NCI-H1436 treated with DMSO at 0.1 percent for 48 hours (cell line): ENCODE measurements around the gene FGF12.

Experiments
- DNase-seq: peaks from one replicate; lab custom pipeline; 2025; lab: John Stamatoyannopoulos, UW

The FGF12 gene

GRCh38 chr3:192186045-192186444 is 541.3 kb downstream of the FGF12 start:
- no peak for DNase-seq

GRCh38 chr3:192183109-192183508 is 544.2 kb downstream of the FGF12 start:
- no peak for DNase-seq

DNA sequence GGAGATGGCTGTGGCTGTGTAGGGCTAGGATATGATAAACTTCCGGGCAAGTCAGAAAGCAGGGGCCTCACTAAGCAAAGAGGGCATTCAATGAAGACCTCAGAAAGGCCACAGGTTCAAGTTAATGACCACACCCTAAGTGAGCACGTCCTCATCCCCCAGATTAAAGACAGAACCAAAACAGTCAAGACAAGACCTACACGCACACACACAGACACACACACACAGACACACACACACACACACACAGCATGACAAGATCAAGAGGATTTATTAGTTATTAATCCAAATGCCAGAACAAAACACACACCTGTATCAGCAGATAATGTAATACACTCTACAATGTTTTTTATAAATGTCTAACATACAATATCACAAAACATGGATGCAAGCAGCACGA is 546.2 kb downstream of the FGF12 start:
- no peak for DNase-seq

DNA sequence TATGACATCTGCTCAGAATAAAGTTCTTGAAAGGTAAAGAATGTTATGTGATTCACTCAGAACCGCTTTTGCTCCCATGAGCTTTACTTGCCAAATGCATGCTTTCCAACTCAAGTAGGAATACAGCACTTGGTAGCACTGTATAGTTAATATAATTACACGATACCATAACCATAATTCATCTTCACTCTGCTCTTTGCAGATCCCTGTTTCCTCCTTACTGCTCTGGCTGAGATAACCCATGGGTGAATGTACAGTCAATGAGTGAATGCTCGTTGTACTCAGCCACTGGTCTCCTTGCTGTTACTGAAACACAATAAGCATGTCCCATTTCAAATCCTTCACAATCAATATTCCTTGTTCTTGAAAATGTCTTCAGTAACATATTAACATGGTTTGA is 550.0 kb downstream of the FGF12 start:
- no peak for DNase-seq

- no peak for DNase-seq
Measured at GRCh38 chr3:192174283-192174682, 553.1 kb downstream of the FGF12 start.

GRCh38 chr3:192171213-192171612 is 556.1 kb downstream of the FGF12 start:
- no peak for DNase-seq

GRCh38 chr3:192170659-192171058 is 556.7 kb downstream of the FGF12 start:
- no peak for DNase-seq

GRCh38 chr3:192170031-192170430 is 557.3 kb downstream of the FGF12 start:
- no peak for DNase-seq

DNA sequence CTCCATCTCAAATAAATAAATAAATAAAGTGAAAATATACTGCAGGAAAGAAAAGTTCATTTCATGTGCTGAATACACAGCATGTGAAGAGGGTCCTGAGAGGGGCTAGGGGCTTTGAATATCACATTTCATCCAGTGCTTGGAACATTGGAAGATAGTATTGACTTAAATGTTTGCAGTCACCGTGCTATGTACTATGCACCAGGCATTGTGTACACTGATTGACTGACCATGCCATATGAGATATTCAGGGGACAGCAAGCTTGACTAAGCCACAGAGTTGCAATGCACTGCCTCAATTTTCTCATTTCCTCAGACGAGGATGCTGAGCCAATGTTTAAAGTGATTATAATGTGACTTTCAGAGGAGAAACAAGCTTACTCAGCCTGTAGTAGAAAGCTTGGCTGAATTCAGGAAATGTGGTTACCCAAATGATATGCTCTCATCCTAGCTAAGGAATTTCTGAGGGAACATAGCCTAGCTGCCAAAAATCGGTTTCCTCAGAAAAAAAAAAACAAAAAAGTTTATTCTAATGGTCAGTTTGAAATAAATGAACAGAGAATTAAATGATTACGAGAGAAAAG is 557.9 kb downstream of the FGF12 start:
- no peak for DNase-seq

GRCh38 chr3:192168202-192168601 is 559.1 kb downstream of the FGF12 start:
- no peak for DNase-seq

- DNase-seq, result no peak
Measured at GRCh38 chr3:192165552-192165951, 561.8 kb downstream of the FGF12 start.

- no peak for DNase-seq
Measured at GRCh38 chr3:192161661-192162060, 565.7 kb downstream of the FGF12 start.

DNA sequence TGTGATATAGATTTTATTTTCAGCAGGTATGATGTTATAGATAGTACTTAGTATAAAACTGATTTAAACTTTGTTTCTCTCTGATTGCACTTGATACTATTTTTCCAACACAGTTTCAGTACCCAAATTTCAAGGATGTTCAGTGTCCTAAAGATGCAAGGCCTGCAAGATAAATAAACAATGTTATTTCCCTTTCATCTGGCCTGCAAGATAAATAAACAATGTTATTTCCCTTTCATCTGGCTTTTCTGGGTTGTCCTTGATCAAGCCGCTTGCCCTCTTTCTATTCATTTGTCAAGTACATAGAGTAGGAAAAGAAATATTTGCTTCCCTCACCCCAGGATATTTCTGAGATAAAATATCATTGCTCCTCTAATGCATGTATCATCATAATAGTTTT is 571.0 kb downstream of the FGF12 start:
- no peak for DNase-seq

GRCh38 chr3:192155194-192155593 is 572.1 kb downstream of the FGF12 start:
- no peak for DNase-seq

GRCh38 chr3:192133271-192133670 is 594.1 kb downstream of the FGF12 start:
- no peak for DNase-seq

DNA sequence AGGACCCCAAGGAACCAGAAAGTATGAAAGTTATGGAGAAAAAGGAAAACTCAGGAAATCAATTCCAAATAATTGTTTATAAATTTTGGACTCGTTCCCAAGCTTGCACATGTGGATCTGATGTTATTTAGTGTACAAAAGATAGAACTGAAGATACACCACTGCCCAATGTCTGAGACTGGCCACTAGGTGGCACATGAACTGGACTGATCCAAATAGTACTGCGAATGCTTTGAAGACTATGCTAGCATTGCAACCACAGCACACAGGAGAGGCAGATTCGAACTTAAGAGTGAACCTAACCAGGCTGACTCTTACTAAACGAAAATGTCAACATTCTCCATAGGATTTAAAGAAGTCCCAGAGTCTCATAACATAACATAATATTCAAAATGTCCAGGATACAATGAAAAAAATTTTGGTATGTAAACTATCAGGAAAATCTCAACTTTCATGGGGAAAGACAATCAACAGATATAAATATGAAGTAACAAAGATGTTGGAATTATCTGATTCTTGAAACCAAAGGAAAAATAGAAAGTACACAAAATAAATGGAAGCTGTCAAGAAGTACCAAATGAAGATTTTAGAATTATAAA is 596.7 kb downstream of the FGF12 start:
- no peak for DNase-seq

GRCh38 chr3:192129586-192129985 is 597.8 kb downstream of the FGF12 start:
- DNase-seq, result no peak

- no peak for DNase-seq
Measured at GRCh38 chr3:192128922-192129321, 598.4 kb downstream of the FGF12 start.

GRCh38 chr3:192128060-192128459 is 599.3 kb downstream of the FGF12 start:
- DNase-seq, result no peak

DNA sequence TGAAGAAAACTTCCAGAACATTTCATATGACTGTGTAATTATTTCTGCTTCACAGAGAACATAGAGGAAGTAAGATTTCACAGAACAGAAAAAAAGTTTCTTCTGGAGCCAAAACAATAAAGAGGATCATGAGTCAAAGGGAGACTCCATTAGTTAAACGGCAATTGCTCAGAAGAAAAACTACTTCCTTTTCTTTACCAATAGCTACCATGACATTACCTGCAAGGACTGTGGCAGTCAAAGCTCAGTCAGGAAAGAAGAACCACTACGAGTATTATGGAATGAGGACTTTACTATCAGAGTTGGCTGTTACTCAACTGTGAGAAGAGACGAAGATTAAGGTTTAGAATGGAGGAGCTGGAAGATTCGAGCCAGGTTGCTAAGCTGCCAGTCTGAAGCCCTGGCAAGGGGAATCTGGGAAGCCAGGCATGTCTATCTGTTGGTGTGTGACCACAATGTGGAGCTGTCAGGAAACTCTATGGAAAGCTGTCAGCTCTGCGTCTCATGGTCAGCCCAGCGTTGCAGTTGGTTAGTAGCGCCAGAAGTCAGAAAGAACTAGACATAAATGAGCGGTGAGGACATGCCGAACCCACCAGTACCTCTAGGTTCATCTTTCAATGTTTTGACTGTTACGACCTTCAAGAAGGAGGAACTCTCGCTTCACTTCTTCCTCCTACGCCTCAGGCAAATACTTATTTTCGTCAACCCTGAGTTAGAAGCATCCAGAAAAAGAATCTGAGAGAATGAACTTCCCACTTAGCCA is 604.3 kb downstream of the FGF12 start:
- DNase-seq, result no peak

GRCh38 chr3:192121923-192122322 is 605.4 kb downstream of the FGF12 start:
- DNase-seq, result no peak

- DNase-seq, result no peak
Measured at GRCh38 chr3:192108820-192109219, 618.5 kb downstream of the FGF12 start.

DNA sequence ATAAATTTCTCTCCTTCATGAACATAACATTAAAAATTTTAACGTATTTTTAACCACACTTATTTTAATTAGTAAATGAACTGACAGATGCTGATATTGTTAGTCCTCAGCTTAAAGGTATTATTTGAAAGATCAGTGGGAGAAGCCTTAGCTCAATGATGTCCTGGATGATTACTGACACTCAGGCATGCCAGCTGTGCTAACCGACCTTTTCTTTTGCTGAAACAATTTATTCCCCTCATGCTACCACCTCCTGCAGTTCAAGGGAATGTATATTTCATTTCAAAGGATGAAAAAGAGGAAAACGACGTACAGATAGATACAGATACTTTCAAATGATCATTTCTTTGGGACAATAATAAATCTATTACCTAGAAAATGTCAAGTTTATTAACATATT is 620.8 kb downstream of the FGF12 start:
- no peak for DNase-seq
